Thyroid gland (tissue), 4 donors: ENCODE measurements around the gene LCT. TPM values are rescaled to one million over a fixed set of nuclear protein-coding genes. Genes with fewer than 3 reads are reported as not detected.

Experiments used
- DNase-seq, 2 donors: peaks; one replicate each; pipeline ENCODE4 v3.0.0-alpha.2; 2019
- H3K27ac ChIP-seq, 3 donors: fragments of 200-600 bp; sonication (generic); 1 replicate in 2 of 3; 2 replicates in 1 of 3; pipeline ENCODE4 v1.5.1; 2016 to 2019; ENCODE audit warnings: mild to moderate bottlenecking in 1 of 3, moderate library complexity in 1 of 3
- H3K27me3 ChIP-seq: fragments of 200-600 bp; sonication (generic); one replicate; pipeline ENCODE4 v1.5.1; 2019
- H3K36me3 ChIP-seq, 2 donors: fragments of 200-600 bp; sonication (generic); one replicate each; pipeline ENCODE4 v1.5.1; 2016 to 2019
- H3K4me1 ChIP-seq, 2 donors: fragments of 200-600 bp; sonication (generic); one replicate each; pipeline ENCODE4 v1.5.1; 2017 to 2019
- H3K4me3 ChIP-seq, 3 donors: fragments of 200-600 bp; sonication (generic); replicated peaks in 1 of 3; 1 replicate in 2 of 3; 2 replicates in 1 of 3; pipeline ENCODE4 v1.5.1; 2016; ENCODE audit warnings: mild to moderate bottlenecking in 1 of 3
- H3K9me3 ChIP-seq: fragments of 200-600 bp; sonication (generic); one replicate; pipeline ENCODE4 v1.5.1; 2017
- CTCF ChIP-seq, 6 experiments: fragments of 200-600 bp in 3 of 6; fragments of 450-650 bp in 3 of 6; sonication (generic) in 3 of 6; IDR thresholded peaks; one replicate each; pipeline ENCODE4 v1.5.1; 2016 to 2019; ENCODE audit warnings: antibody characterized with exemption in 6 of 6, mild to moderate bottlenecking in 2 of 6, inconsistent platforms in 1 of 6, moderate library complexity in 1 of 6
- POLR2A ChIP-seq, 2 donors: fragments of 450-650 bp; IDR thresholded peaks; one replicate each; pipeline ENCODE4 v1.6.1; 2017; ENCODE audit warnings: antibody characterized with exemption in 2 of 2, mild to moderate bottlenecking in 2 of 2, moderate library complexity in 1 of 2
- WGBS, 2 donors: methylation state at CpG; one replicate each; pipeline ENCODE4 v1.1.5; 2017; 5-methylcytosine and 5-hydroxymethylcytosine counted together
- intact Hi-C: fragments of 100-400 bp; cut with DNase I; formaldehyde crosslinking; loops from one replicate; pipeline ENCODE4 v1.15.1; 2023
- total RNA-seq, 4 donors: library from RNA; depleted of rRNA; stranded (reverse); fragments of >200 nt; gene quantifications; one replicate each; pipeline ENCODE4 v1.2.3, GENCODE V29; 2016

The LCT gene
- total RNA-seq, 4 donors from 2014 or later: 0.24 TPM; not detected in 3

DNA sequence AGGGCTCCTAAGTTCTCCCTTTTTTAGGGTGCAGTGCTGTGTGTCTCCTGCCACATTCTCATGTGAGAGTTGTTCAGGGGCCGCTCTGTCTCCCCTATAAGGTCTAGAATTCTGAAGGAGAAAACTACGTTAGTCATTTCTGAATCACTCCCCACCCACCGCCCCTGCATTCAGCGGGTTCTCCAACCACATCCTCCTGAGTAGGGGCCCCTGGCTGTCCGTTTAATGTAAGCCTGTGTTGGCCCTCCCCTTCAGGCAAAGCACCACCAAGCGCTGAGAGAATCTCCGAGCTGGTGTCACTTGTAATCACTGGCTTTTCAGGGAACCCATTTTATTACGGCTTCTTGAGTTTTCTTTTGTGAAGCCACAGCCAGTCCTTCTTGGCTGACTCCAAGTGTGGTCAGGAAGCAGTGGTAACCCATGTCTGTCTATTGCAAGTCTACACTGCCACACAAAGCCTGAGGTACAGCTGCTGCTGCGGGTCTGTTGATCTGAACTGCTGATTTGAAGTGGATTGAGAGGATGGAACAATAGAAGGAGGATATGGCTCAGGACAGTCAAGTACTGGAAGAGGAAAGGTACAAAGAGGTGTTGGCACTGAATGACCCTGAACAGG lies 16.9 kb downstream of the LCT start:
- no peak for DNase-seq
- no peak overlapping the region for H3K27ac ChIP-seq
- H3K4me1 ChIP-seq: no peaks in the 10 kb centered on the region
- no peaks in the 10 kb centered on the region for H3K27me3 ChIP-seq
- WGBS, 2 donors: 59 to 60% methylated on average over 9 of the region's 9 CpGs
- no peaks in the 10 kb centered on the region for H3K36me3 ChIP-seq
- H3K4me3 ChIP-seq: no peak overlapping the region
- TF ChIP-seq CTCF (IDR thresholded peaks at IDR 0.05) (no peak), POLR2A (IDR thresholded peaks at IDR 0.05) (no peak)
- H3K9me3 ChIP-seq: no peaks in the 10 kb centered on the region
- intact Hi-C loops: no loop called here

DNA sequence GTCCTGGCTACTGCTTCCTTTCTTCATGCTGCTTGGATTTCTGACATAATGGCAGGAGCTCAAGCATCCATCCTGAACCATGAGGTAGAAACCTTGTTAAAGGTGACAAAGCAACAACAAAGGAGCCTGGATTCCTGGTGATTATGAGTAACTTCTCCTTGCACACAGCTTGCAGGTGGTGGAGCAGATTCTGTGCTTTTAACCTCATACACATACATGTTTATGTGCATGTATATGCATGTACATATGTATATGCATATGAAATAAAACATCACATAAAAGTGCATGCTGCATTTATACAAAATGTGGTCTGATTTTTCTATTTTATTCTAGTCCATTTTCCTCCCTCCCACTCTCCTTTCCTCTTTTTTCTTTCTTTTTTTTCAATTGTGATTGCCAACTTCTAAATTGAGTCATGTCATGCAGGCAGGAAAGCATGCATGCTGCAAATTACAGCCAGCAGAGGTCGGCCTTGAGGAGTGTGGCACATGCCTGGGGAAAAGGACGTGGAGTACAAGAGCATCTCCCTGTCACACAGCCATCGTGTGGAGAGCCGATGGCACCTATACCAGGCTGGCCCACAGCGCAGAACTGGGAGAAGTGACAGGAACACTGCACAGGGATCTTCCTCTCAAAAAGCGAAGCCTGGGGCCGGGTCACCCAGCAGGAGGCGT lies 17.9 kb downstream of the LCT start:
- 70 to 73% methylated on average over 8 of the region's 8 CpGs for WGBS, 2 donors
- no peaks in the 10 kb centered on the region for H3K4me1 ChIP-seq

GRCh38 chr2:135817951-135818350 lies 19.0 kb downstream of the LCT start:
- no peak for DNase-seq
- no peaks in the 10 kb centered on the region for H3K27me3 ChIP-seq
- H3K4me3 ChIP-seq: no peak overlapping the region
- no peaks in the 10 kb centered on the region for H3K36me3 ChIP-seq
- WGBS, 2 donors: 76 to 78% methylated on average over 4 of the region's 4 CpGs
- H3K9me3 ChIP-seq: no peaks in the 10 kb centered on the region
- H3K4me1 ChIP-seq: no peaks in the 10 kb centered on the region
- no peak overlapping the region for H3K27ac ChIP-seq
- TF ChIP-seq POLR2A (IDR thresholded peaks at IDR 0.05) (no peak), CTCF (IDR thresholded peaks at IDR 0.05) (no peak)
- intact Hi-C loops: no loop called here

More for the DNA sequence above, 17.9 kb downstream of the LCT start:
- Histone ChIP-seq H3K27me3 (no peaks in the 10 kb centered on the region), H3K27ac (no peak overlapping the region), H3K4me3 (no peak overlapping the region), H3K36me3 (no peaks in the 10 kb centered on the region), H3K9me3 (no peaks in the 10 kb centered on the region)
- no peak for DNase-seq
- intact Hi-C loops: no loop called here
- TF ChIP-seq CTCF (IDR thresholded peaks at IDR 0.05): no peak
- TF ChIP-seq POLR2A (IDR thresholded peaks at IDR 0.05): no peak

- Histone ChIP-seq H3K27me3 (no peaks in the 10 kb centered on the region), H3K27ac (no peak overlapping the region), H3K36me3 (no peaks in the 10 kb centered on the region), H3K4me1 (no peaks in the 10 kb centered on the region), H3K4me3 (no peak overlapping the region), H3K9me3 (no peaks in the 10 kb centered on the region)
- intact Hi-C loops: no loop called here
- DNase-seq: no peak
- WGBS, 2 donors: 89 to 93% methylated on average over 15 to 16 of the region's 18 CpGs
- TF ChIP-seq POLR2A (IDR thresholded peaks at IDR 0.05): no peak
- TF ChIP-seq CTCF (IDR thresholded peaks at IDR 0.05): no peak
Observed at GRCh38 chr2:135817466-135817865, 19.5 kb downstream of the LCT start.

GRCh38 chr2:135815269-135815668 lies 21.7 kb downstream of the LCT start:
- intact Hi-C loops: no loop called here
- Histone ChIP-seq H3K9me3 (no peaks in the 10 kb centered on the region), H3K27ac (no peak overlapping the region), H3K27me3 (no peaks in the 10 kb centered on the region), H3K4me3 (no peak overlapping the region), H3K36me3 (no peaks in the 10 kb centered on the region), H3K4me1 (no peaks in the 10 kb centered on the region)
- DNase-seq: no peak
- 85 to 89% methylated on average over 3 of the region's 3 CpGs for WGBS, 2 donors
- TF ChIP-seq CTCF (IDR thresholded peaks at IDR 0.05): no peak
- TF ChIP-seq POLR2A (IDR thresholded peaks at IDR 0.05): no peak
